H1 (cell line): Measurements from ENCODE around the gene ZNF302. TPM values are rescaled to one million over a fixed set of nuclear protein-coding genes. Genes with fewer than 3 reads are reported as not detected.
A peak's percentile ranks its signal among the peaks of the same experiment; 100 is the strongest.
"Not testable (repeated sequence)": the region's sequence is repeated elsewhere in the genome, so short reads cannot be mapped to it uniquely, and the experiment has no call there.

Experiments used
- CTCF ChIA-PET: fragments of 300-600 bp; sonication (Branson Sonifier 250); formaldehyde crosslinking; loops from one replicate; lab custom pipeline; 2021; ENCODE audit not compliant: partially characterized antibody; lab: Charles Lee
- POLR2A ChIA-PET: fragments of 300-600 bp; sonication (Branson Sonifier 250); formaldehyde crosslinking; loops from one replicate; lab custom pipeline; 2021; ENCODE audit warnings: inconsistent platforms; ENCODE audit not compliant: partially characterized antibody; lab: Charles Lee
- DNase-seq, 2 experiments: peaks; one replicate each; pipeline versions ENCODE4 v3.0.0 to v3.0.0-alpha.2; 2010 to 2022; ENCODE audit warnings: low spot score in 2 of 2, low read depth in 1 of 2, mixed read lengths in 1 of 2
- FAIRE-seq: peaks from 2 replicates; lab custom pipeline; 2011; peaks lifted over from hg19 to GRCh38; lab: Jason Lieb, UNC
- H2AFZ ChIP-seq: 2 replicates; pipeline ENCODE4 v1.8.1; 2012; ENCODE audit warnings: low read length, inconsistent platforms
- H2AK5ac ChIP-seq: 2 replicates; pipeline ENCODE4 v1.6.1; 2013; ENCODE audit warnings: low read depth, low read length
- H2BK120ac ChIP-seq: replicated peaks from 2 replicates; pipeline ENCODE3; 2013; ENCODE audit warnings: low read depth, low read length, inconsistent platforms
- H2BK12ac ChIP-seq: 2 replicates; pipeline ENCODE4 v1.6.1; 2013; ENCODE audit warnings: low read depth, low read length
- H2BK15ac ChIP-seq: 2 replicates; pipeline ENCODE4 v1.6.1; 2013; ENCODE audit warnings: low read length
- H2BK20ac ChIP-seq: 2 replicates; pipeline ENCODE4 v1.6.1; 2013; ENCODE audit warnings: low read length
- H2BK5ac ChIP-seq: 2 replicates; pipeline ENCODE4 v1.6.1; 2013; ENCODE audit warnings: low read depth, low read length
- H3K14ac ChIP-seq: 2 replicates; pipeline ENCODE4 v1.6.1; 2013; ENCODE audit warnings: inconsistent platforms; ENCODE audit not compliant: insufficient read length
- H3K18ac ChIP-seq: 2 replicates; pipeline ENCODE4 v1.6.1; 2013; ENCODE audit warnings: low read length; ENCODE audit errors: extremely low read depth
- H3K23ac ChIP-seq: 2 replicates; pipeline ENCODE4 v1.6.1; 2013; ENCODE audit warnings: inconsistent platforms; ENCODE audit not compliant: insufficient read length
- H3K23me2 ChIP-seq: 2 replicates; pipeline ENCODE4 v1.6.1; 2013; ENCODE audit warnings: low read depth, low read length
- H3K27ac ChIP-seq: 2 replicates; pipeline ENCODE4 v1.6.1; 2011; ENCODE audit warnings: low read depth, low read length, inconsistent platforms
- H3K27me3 ChIP-seq, 4 experiments: replicated peaks in 1 of 4; 1 replicate in 1 of 4; 2 replicates in 3 of 4; pipeline versions ENCODE4 v1.6.1 to v1.8.1; 2011 to 2013; ENCODE audit warnings: low read length in 3 of 4, mild to moderate bottlenecking in 3 of 4, inconsistent platforms in 2 of 4, mixed read lengths in 2 of 4, moderate library complexity in 1 of 4; ENCODE audit not compliant: control insufficient read depth in 3 of 4, insufficient read depth in 3 of 4; ENCODE audit errors: extremely low read depth in 1 of 4
- H3K36me3 ChIP-seq, 4 experiments: 2 replicates each; pipeline versions ENCODE4 v1.6.1 to v1.8.1; 2011 to 2013; ENCODE audit warnings: mild to moderate bottlenecking in 4 of 4, low read length in 3 of 4, moderate library complexity in 2 of 4, control low read depth in 1 of 4, inconsistent platforms in 1 of 4; ENCODE audit not compliant: insufficient read depth in 4 of 4, control insufficient read depth in 2 of 4
- H3K4ac ChIP-seq: replicated peaks from 2 replicates; pipeline ENCODE3; 2013; ENCODE audit warnings: low read length, low read depth, mixed read lengths, inconsistent platforms; ENCODE audit not compliant: insufficient read length
- H3K4me1 ChIP-seq, 4 experiments: replicated peaks in 1 of 4; 1 replicate in 1 of 4; 2 replicates in 3 of 4; pipeline versions ENCODE4 v1.6.1 to v1.8.1; 2011 to 2013; ENCODE audit warnings: low read length in 3 of 4, inconsistent platforms in 2 of 4, mixed read lengths in 1 of 4; ENCODE audit not compliant: insufficient read depth in 4 of 4, control insufficient read depth in 3 of 4
- H3K4me2 ChIP-seq, 2 experiments: 2 replicates each; pipeline versions ENCODE4 v1.6.1 to v1.8.1; 2011 to 2013; ENCODE audit warnings: low read depth in 2 of 2, low read length in 2 of 2, control low read depth in 1 of 2, inconsistent platforms in 1 of 2, mild to moderate bottlenecking in 1 of 2; ENCODE audit not compliant: insufficient read depth in 1 of 2
- H3K4me3 ChIP-seq, 4 experiments: fragments of 200-600, 300-600 bp in 1 of 4; sonication (generic), shearing (Covaris generic), sonication (Bioruptor Twin) in 1 of 4; 2 replicates each; pipeline versions ENCODE4 v1.5.1 to v1.8.1; 2011 to 2016; ENCODE audit warnings: low read length in 4 of 4, low read depth in 3 of 4, control low read depth in 2 of 4, inconsistent platforms in 2 of 4, mild to moderate bottlenecking in 2 of 4, mixed read lengths in 1 of 4, moderate library complexity in 1 of 4; ENCODE audit not compliant: insufficient read depth in 2 of 4; ENCODE audit errors: extremely low read depth in 1 of 4
- H3K56ac ChIP-seq: replicated peaks from 2 replicates; pipeline ENCODE3; 2013; ENCODE audit warnings: low read depth, mild to moderate bottlenecking, mixed read lengths, low read length, inconsistent platforms; ENCODE audit not compliant: insufficient read length
- H3K79me1 ChIP-seq: 2 replicates; pipeline ENCODE4 v1.6.1; 2013; ENCODE audit warnings: low read depth, low read length, control low read depth
- H3K79me2 ChIP-seq, 2 experiments: 2 replicates each; pipeline versions ENCODE4 v1.6.1 to v1.8.1; 2012 to 2013; ENCODE audit warnings: low read length in 2 of 2, mild to moderate bottlenecking in 2 of 2, inconsistent platforms in 1 of 2; ENCODE audit not compliant: insufficient read depth in 2 of 2, control insufficient read depth in 1 of 2
- H3K9ac ChIP-seq, 4 experiments: replicated peaks in 1 of 4; 1 replicate in 1 of 4; 2 replicates in 3 of 4; pipeline versions ENCODE4 v1.6.1 to v1.8.1; 2011 to 2013; ENCODE audit warnings: low read depth in 3 of 4, low read length in 3 of 4, control low read depth in 2 of 4, mild to moderate bottlenecking in 2 of 4, moderate library complexity in 2 of 4, inconsistent platforms in 1 of 4; ENCODE audit errors: extremely low read depth in 1 of 4
- H3K9me3 ChIP-seq, 2 experiments: 2 replicates each; pipeline versions ENCODE4 v1.6.1 to v1.8.1; 2012 to 2013; ENCODE audit warnings: mild to moderate bottlenecking in 2 of 2, moderate library complexity in 2 of 2, control low read depth in 1 of 2, inconsistent platforms in 1 of 2, low read depth in 1 of 2, low read length in 1 of 2, mixed read lengths in 1 of 2; ENCODE audit not compliant: insufficient read depth in 2 of 2
- H4K20me1 ChIP-seq, 2 experiments: replicated peaks in 1 of 2; 2 replicates each; pipeline versions ENCODE3 to v1.8.1; 2011 to 2013; ENCODE audit warnings: inconsistent platforms in 2 of 2, low read length in 2 of 2, mild to moderate bottlenecking in 1 of 2; ENCODE audit not compliant: insufficient read depth in 2 of 2, control insufficient read depth in 1 of 2
- H4K5ac ChIP-seq: 2 replicates; pipeline ENCODE4 v1.6.1; 2013; ENCODE audit warnings: low read length, low read depth, mixed read lengths, inconsistent platforms; ENCODE audit not compliant: insufficient read length
- H4K8ac ChIP-seq: 2 replicates; pipeline ENCODE4 v1.8.0; 2013; ENCODE audit warnings: mild to moderate bottlenecking, moderate library complexity, low read length, inconsistent platforms; ENCODE audit not compliant: insufficient read depth; ENCODE audit errors: extremely low read depth
- H4K91ac ChIP-seq: replicated peaks from 2 replicates; pipeline ENCODE3; 2013; ENCODE audit warnings: low read length, mixed read lengths, inconsistent platforms; ENCODE audit not compliant: insufficient read length
- WGBS, 2 experiments: shearing (Covaris generic) in 1 of 2; methylation state at CpG; one replicate each; pipeline versions ENCODE4 v1.1.6 to v1.1.7; 2013 to 2015; ENCODE audit warnings: low lambda C conversion rate in 2 of 2, mixed read lengths in 2 of 2, inconsistent platforms in 1 of 2, low coverage in 1 of 2, missing lambda C conversion rate in 1 of 2; ENCODE audit not compliant: insufficient replicate concordance in 2 of 2, insufficient coverage in 1 of 2, insufficient read length in 1 of 2; ENCODE audit errors: extremely low coverage in 1 of 2, missing lambda C conversion rate in 1 of 2; 5-methylcytosine and 5-hydroxymethylcytosine counted together
- polyA plus RNA-seq, 7 experiments: library from polyadenylated mRNA; depleted of rRNA in 3 of 7; stranded (reverse) in 5 of 7; unstranded in 2 of 7; fragments of >200 nt in 5 of 7; fragments of 200-250 nt in 2 of 7; gene quantifications; 1 replicate in 5 of 7; 2 replicates in 1 of 7; 4 replicates in 1 of 7; pipeline versions ENCODE4 v1.2.1 to v1.2.3, GENCODE V29; 2011 to 2013; ENCODE audit warnings: missing spikeins in 2 of 7, mixed read lengths in 2 of 7
- total RNA-seq: library from RNA; stranded (reverse); fragmentation: NEBNext Ultra II Directional; extraction: Animal tissue kit (Norgen Biotek cat#: 25700); gene quantifications from 2 replicates; pipeline ENCODE4 v1.2.1, GENCODE V29; 2021

ZNF302 gene
- total and polyA plus RNA-seq, 2 of the 8 experiments (the other 6 are each of a cell fraction or from before 2014, with no cell fraction given), result 9.1 to 20.4 TPM

GRCh38 chr19:34668077-34668689, 9.3 kb upstream of the ZNF302 start:
- H3K36me3 ChIP-seq, H4K8ac ChIP-seq, H3K18ac ChIP-seq, H3K14ac ChIP-seq, H3K79me2 ChIP-seq, FAIRE-seq, H2AFZ ChIP-seq, H3K9ac ChIP-seq, H2AK5ac ChIP-seq, H2BK12ac ChIP-seq, H3K4ac ChIP-seq, H3K23ac ChIP-seq, H4K20me1 ChIP-seq, H3K23me2 ChIP-seq, H4K5ac ChIP-seq, CTCF ChIA-PET, H3K56ac ChIP-seq, H3K27ac ChIP-seq, H3K27me3 ChIP-seq, H3K4me1 ChIP-seq, H2BK20ac ChIP-seq, DNase-seq, H3K4me2 ChIP-seq, H3K79me1 ChIP-seq, H2BK15ac ChIP-seq, H2BK120ac ChIP-seq, H4K91ac ChIP-seq, H3K4me3 ChIP-seq: not testable (repeated sequence)
- H2BK5ac ChIP-seq, result 0 out of 2 replicates have a peak overlapping the region, but pooled peaks have one; percentile 39
- POLR2A ChIA-PET, result interaction anchor here (0.6 to 2.4 kb wide), 5 partner anchors 8 to 94 kb away, joined by 3 to 11 read pairs (median 6); partner anchors contain the start of genes SCGB2B2 and ZNF302
- peaks cover 0 to 18% of the 10 kb centered on the region in 2 experiments; a peak in 1 of 4 replicates for H3K9me3 ChIP-seq
- 93% methylated on average over 21 of the region's 36 CpGs; no CpG with 5 or more reads in 1 of the 2 experiments for WGBS, 2 experiments

GRCh38 chr19:34668690-34669089, 8.8 kb upstream of the ZNF302 start:
- H2BK120ac ChIP-seq, H3K23ac ChIP-seq, H4K91ac ChIP-seq, H4K8ac ChIP-seq, H2AFZ ChIP-seq, H3K79me1 ChIP-seq, H2BK5ac ChIP-seq, H3K4ac ChIP-seq, H3K23me2 ChIP-seq, H2BK12ac ChIP-seq, H3K36me3 ChIP-seq, H3K27me3 ChIP-seq, H3K14ac ChIP-seq, H3K27ac ChIP-seq, CTCF ChIA-PET, FAIRE-seq, H4K5ac ChIP-seq, DNase-seq, H2BK15ac ChIP-seq, H2BK20ac ChIP-seq, H4K20me1 ChIP-seq, H3K18ac ChIP-seq, H3K9ac ChIP-seq, H3K56ac ChIP-seq, H2AK5ac ChIP-seq, H3K4me3 ChIP-seq, H3K4me2 ChIP-seq, H3K4me1 ChIP-seq, H3K79me2 ChIP-seq: not testable (repeated sequence)
- WGBS, 2 experiments, result 86% methylated on average over 5 of the region's 5 CpGs; no CpG with 5 or more reads in 1 of the 2 experiments
- peaks cover 0 to 18% of the 10 kb centered on the region in 2 experiments; a peak in 1 of 4 replicates for H3K9me3 ChIP-seq
- POLR2A ChIA-PET, result interaction anchor here (1.2 to 2.4 kb wide), 3 partner anchors 9 to 93 kb away, joined by 3 to 11 read pairs (median 6); partner anchors contain the start of genes SCGB2B2 and ZNF302
